Vagina (tissue), 2 donors: ENCODE data around the gene DNAJC27. TPM values are rescaled to one million over a fixed set of nuclear protein-coding genes. Genes with fewer than 3 reads are reported as not detected.

Experiments
- DNase-seq, 2 donors: peaks; one replicate each; pipeline ENCODE4 v3.0.0-alpha.2; 2017; ENCODE audit errors: extremely low spot score in 2 of 2
- H3K27ac ChIP-seq: fragments of 200-600 bp; sonication (generic); one replicate; pipeline ENCODE4 v1.5.1; 2019
- H3K27me3 ChIP-seq: fragments of 200-600 bp; sonication (generic); one replicate; pipeline ENCODE4 v1.5.1; 2019
- H3K36me3 ChIP-seq, 2 donors: fragments of 200-600 bp; sonication (generic); one replicate each; pipeline ENCODE4 v1.5.1; 2017 to 2019
- H3K4me1 ChIP-seq: fragments of 200-600 bp; sonication (generic); one replicate; pipeline ENCODE4 v1.5.1; 2019
- H3K4me3 ChIP-seq, 2 donors: fragments of 200-600 bp; sonication (generic); 1 replicate in 1 of 2; 2 replicates in 1 of 2; pipeline ENCODE4 v1.5.1; 2016 to 2019
- H3K9me3 ChIP-seq: fragments of 200-600 bp; sonication (generic); one replicate; pipeline ENCODE4 v1.5.1; 2019
- CTCF ChIP-seq, 3 experiments: fragments of 450-650 bp in 2 of 3; fragments of 200-600 bp in 1 of 3; sonication (generic) in 1 of 3; IDR thresholded peaks; one replicate each; pipeline ENCODE4 v1.5.1; 2017 to 2019; ENCODE audit warnings: antibody characterized with exemption in 3 of 3, mild to moderate bottlenecking in 2 of 3, moderate library complexity in 2 of 3
- POLR2A ChIP-seq, 2 donors: fragments of 450-650 bp; IDR thresholded peaks; one replicate each; pipeline ENCODE4 v1.6.1; 2017; ENCODE audit warnings: antibody characterized with exemption in 2 of 2, mild to moderate bottlenecking in 2 of 2, moderate library complexity in 2 of 2
- POLR2AphosphoS5 ChIP-seq, 2 donors: sonication (generic); formaldehyde crosslinking; IDR thresholded peaks; one replicate each; pipeline ENCODE4 v1.9.0; 2017; ENCODE audit warnings: antibody characterized with exemption in 2 of 2, mild to moderate bottlenecking in 2 of 2, low read depth in 1 of 2; ENCODE audit not compliant: insufficient read depth in 1 of 2
- intact Hi-C: fragments of 100-400 bp; cut with DNase I; formaldehyde crosslinking; loops from one replicate; pipeline ENCODE4 v1.15.1; 2023
- total RNA-seq: library from RNA; depleted of rRNA; stranded (reverse); fragments of >200 nt; gene quantifications from one replicate; pipeline ENCODE4 v1.2.3, GENCODE V29; 2016

The DNAJC27 gene
- total RNA-seq, 1 donor from 2014 or later: 11.3 TPM

- Histone ChIP-seq H3K27me3 (no peaks in the 10 kb centered on the region), H3K36me3 (peaks cover 0 to 54% of the 10 kb centered on the region in 2 donors), H3K27ac (no peak overlapping the region), H3K4me1 (no peaks in the 10 kb centered on the region), H3K9me3 (no peaks in the 10 kb centered on the region), H3K4me3 (no peak overlapping the region)
- intact Hi-C loops: no loop called here
- no peak for DNase-seq
- no peak for TF ChIP-seq POLR2AphosphoS5 (IDR thresholded peaks at IDR 0.05; ENCODE audit: insufficient read depth in 1 of 2, low read depth in 1 of 2)
- TF ChIP-seq POLR2A (IDR thresholded peaks at IDR 0.05): no peak
- TF ChIP-seq CTCF (IDR thresholded peaks at IDR 0.05): no peak
These were observed 12.0 kb downstream of the DNAJC27 start for GRCh38 chr2:24959761-24960160.

- intact Hi-C loops: no loop called here
- no peak for DNase-seq
- no peak overlapping the region for H3K4me3 ChIP-seq
- TF ChIP-seq POLR2A (IDR thresholded peaks at IDR 0.05) (no peak), POLR2AphosphoS5 (IDR thresholded peaks at IDR 0.05; ENCODE audit: insufficient read depth in 1 of 2, low read depth in 1 of 2) (no peak), CTCF (IDR thresholded peaks at IDR 0.05) (no peak)
- no peaks in the 10 kb centered on the region for H3K27me3 ChIP-seq
- peaks cover 0 to 58% of the 10 kb centered on the region in 2 donors for H3K36me3 ChIP-seq
- no peak overlapping the region for H3K27ac ChIP-seq
- H3K9me3 ChIP-seq: no peaks in the 10 kb centered on the region
- H3K4me1 ChIP-seq: no peaks in the 10 kb centered on the region
These were observed 13.3 kb downstream of the DNAJC27 start for GRCh38 chr2:24958411-24958935.

GRCh38 chr2:24957976-24958375 is 13.8 kb downstream of the DNAJC27 start:
- Histone ChIP-seq H3K9me3 (no peaks in the 10 kb centered on the region), H3K4me3 (no peak overlapping the region), H3K4me1 (no peaks in the 10 kb centered on the region), H3K27me3 (no peaks in the 10 kb centered on the region), H3K36me3 (peaks cover 0 to 53% of the 10 kb centered on the region in 2 donors), H3K27ac (no peak overlapping the region)
- intact Hi-C loops: no loop called here
- DNase-seq: no peak
- no peak for TF ChIP-seq CTCF (IDR thresholded peaks at IDR 0.05)
- no peak for TF ChIP-seq POLR2AphosphoS5 (IDR thresholded peaks at IDR 0.05; ENCODE audit: insufficient read depth in 1 of 2, low read depth in 1 of 2)
- no peak for TF ChIP-seq POLR2A (IDR thresholded peaks at IDR 0.05)

GRCh38 chr2:24957221-24957620 is 14.5 kb downstream of the DNAJC27 start:
- no peak for DNase-seq
- TF ChIP-seq POLR2A (IDR thresholded peaks at IDR 0.05): no peak
- no peak for TF ChIP-seq POLR2AphosphoS5 (IDR thresholded peaks at IDR 0.05; ENCODE audit: insufficient read depth in 1 of 2, low read depth in 1 of 2)
- TF ChIP-seq CTCF (IDR thresholded peaks at IDR 0.05): no peak
- no peaks in the 10 kb centered on the region for H3K9me3 ChIP-seq
- intact Hi-C loops: no loop called here
- no peaks in the 10 kb centered on the region for H3K4me1 ChIP-seq
- H3K4me3 ChIP-seq: no peak overlapping the region
- peaks cover 0 to 46% of the 10 kb centered on the region in 2 donors for H3K36me3 ChIP-seq
- H3K27me3 ChIP-seq: no peaks in the 10 kb centered on the region
- no peak overlapping the region for H3K27ac ChIP-seq

GRCh38 chr2:24955921-24956320 is 15.8 kb downstream of the DNAJC27 start:
- TF ChIP-seq POLR2A (IDR thresholded peaks at IDR 0.05): no peak
- intact Hi-C loops: no loop called here
- H3K4me1 ChIP-seq: no peaks in the 10 kb centered on the region
- H3K27ac ChIP-seq: no peak overlapping the region
- peaks cover 0 to 48% of the 10 kb centered on the region in 2 donors for H3K36me3 ChIP-seq
- no peak for DNase-seq
- H3K9me3 ChIP-seq: no peaks in the 10 kb centered on the region
- no peak overlapping the region for H3K4me3 ChIP-seq
- H3K27me3 ChIP-seq: no peaks in the 10 kb centered on the region
